ENCODE measurements around the gene ATG16L1. TPM values are rescaled to one million over a fixed set of nuclear protein-coding genes. Genes with fewer than 3 reads are reported as not detected.
A peak's percentile ranks its signal among the peaks of the same experiment; 100 is the strongest.

Gene ATG16L1
- 26.4 TPM for total RNA-seq

- ATAC-seq (peak; percentile 100), DNase-seq (ENCODE audit: low spot score) (peak; percentile 97)
- intact Hi-C loops (cut with DNase I) = loop anchor here (5.0 kb wide), 1 partner anchor 399 kb away; no protein-coding TSS in a partner anchor
Measured at GRCh38 chr2:233251306-233252116, at the start of gene ATG16L1. Gene ATG16L1, plus strand, starts transcription at chr2:233251673. Its CDS starts 155 bp downstream, at chr2:233251828.

GRCh38 chr2:233202531-233202944 lies 48.9 kb upstream of the ATG16L1 start:
- ATAC-seq (no peak), DNase-seq (ENCODE audit: low spot score) (no peak)
- intact Hi-C loops (cut with DNase I) = no loop called here

GRCh38 chr2:233203060-233203459 lies 48.4 kb upstream of the ATG16L1 start:
- DNase-seq (ENCODE audit: low spot score) (no peak), ATAC-seq (no peak)
- intact Hi-C loops (cut with DNase I) = no loop called here

- intact Hi-C loops (cut with DNase I) = no loop called here
- ATAC-seq (no peak), DNase-seq (ENCODE audit: low spot score) (no peak)
Measured at GRCh38 chr2:233204286-233204936, 47.1 kb upstream of the ATG16L1 start.

- ATAC-seq = no peak
- no peak for DNase-seq (ENCODE audit: low spot score)
- intact Hi-C loops (cut with DNase I) = no loop called here
Measured at GRCh38 chr2:233208382-233209116, 42.9 kb upstream of the ATG16L1 start.

- intact Hi-C loops (cut with DNase I) = no loop called here
- ATAC-seq (no peak), DNase-seq (ENCODE audit: low spot score) (no peak)
Measured at GRCh38 chr2:233209117-233209532, 42.3 kb upstream of the ATG16L1 start.

GRCh38 chr2:233209533-233210171 lies 41.8 kb upstream of the ATG16L1 start:
- DNase-seq (ENCODE audit: low spot score) (no peak), ATAC-seq (peak; percentile 14)
- intact Hi-C loops (cut with DNase I) = no loop called here

- ATAC-seq (no peak), DNase-seq (ENCODE audit: low spot score) (no peak)
- intact Hi-C loops (cut with DNase I) = no loop called here
Measured at GRCh38 chr2:233210281-233210680, 41.2 kb upstream of the ATG16L1 start.

GRCh38 chr2:233210843-233211547 lies 40.5 kb upstream of the ATG16L1 start:
- intact Hi-C loops (cut with DNase I) = no loop called here
- DNase-seq (ENCODE audit: low spot score) = peak; percentile 92
- ATAC-seq = peak; percentile 92

GRCh38 chr2:233211548-233211895 lies 40.0 kb upstream of the ATG16L1 start:
- ATAC-seq = no peak
- intact Hi-C loops (cut with DNase I) = no loop called here

GRCh38 chr2:233213011-233213410 lies 38.5 kb upstream of the ATG16L1 start:
- intact Hi-C loops (cut with DNase I) = no loop called here

More at GRCh38 chr2:233211548-233211895, 40.0 kb upstream of the ATG16L1 start:
- DNase-seq (ENCODE audit: low spot score) = no peak

GRCh38 chr2:233213975-233214374 lies 37.5 kb upstream of the ATG16L1 start:
- DNase-seq (ENCODE audit: low spot score) = no peak
- ATAC-seq = no peak
- intact Hi-C loops (cut with DNase I) = no loop called here

More at GRCh38 chr2:233213011-233213410, 38.5 kb upstream of the ATG16L1 start:
- DNase-seq (ENCODE audit: low spot score) (no peak), ATAC-seq (no peak)

GRCh38 chr2:233217892-233218377 lies 33.5 kb upstream of the ATG16L1 start:
- no peak for ATAC-seq
- no peak for DNase-seq (ENCODE audit: low spot score)
- intact Hi-C loops (cut with DNase I) = no loop called here

GRCh38 chr2:233218836-233219235 lies 32.6 kb upstream of the ATG16L1 start:
- ATAC-seq = no peak

GRCh38 chr2:233219848-233220247 lies 31.6 kb upstream of the ATG16L1 start:
- intact Hi-C loops (cut with DNase I) = no loop called here
- DNase-seq (ENCODE audit: low spot score) (no peak), ATAC-seq (no peak)

More at GRCh38 chr2:233218836-233219235, 32.6 kb upstream of the ATG16L1 start:
- DNase-seq (ENCODE audit: low spot score) = no peak
- intact Hi-C loops (cut with DNase I) = no loop called here

- DNase-seq (ENCODE audit: low spot score) = no peak
- no peak for ATAC-seq
- intact Hi-C loops (cut with DNase I) = no loop called here
Measured at GRCh38 chr2:233221378-233222063, 30.0 kb upstream of the ATG16L1 start.

GRCh38 chr2:233223059-233223894 lies 28.2 kb upstream of the ATG16L1 start:
- DNase-seq (ENCODE audit: low spot score) (no peak), ATAC-seq (no peak)
- intact Hi-C loops (cut with DNase I) = no loop called here

Data from sciatic nerve (tissue), 2 donors.